H1 (cell line): ENCODE results near the gene GMIP. TPM values are rescaled to one million over a fixed set of nuclear protein-coding genes. Genes with fewer than 3 reads are reported as not detected.

Source experiments
- BRCA1 ChIP-seq: IDR thresholded peaks from 2 replicates; pipeline ENCODE4 v1.6.1; 2012; ENCODE audit warnings: low read depth, low read length, improper control_type of control experiment
- CHD1 ChIP-seq: IDR thresholded peaks from 2 replicates; pipeline ENCODE4 v1.6.1; 2012; ENCODE audit warnings: low read depth, low read length, improper control_type of control experiment
- CREB1 ChIP-seq: IDR thresholded peaks from 2 replicates; pipeline ENCODE4 v1.6.1; 2012; ENCODE audit warnings: inconsistent platforms
- CTCF ChIP-seq, 3 experiments: IDR thresholded peaks; 1 replicate in 2 of 3; 2 replicates in 1 of 3; pipeline versions ENCODE4 v1.5.1 to v1.6.1; 2011; ENCODE audit warnings: low read length in 3 of 3, mild to moderate bottlenecking in 3 of 3, inconsistent platforms in 2 of 3, low read depth in 1 of 3, moderate library complexity in 1 of 3; ENCODE audit not compliant: insufficient read depth in 1 of 3; ENCODE audit errors: control extremely low read depth in 1 of 3
- FOSL1 ChIP-seq: IDR thresholded peaks from 2 replicates; pipeline ENCODE4 v1.6.1; 2011; ENCODE audit warnings: mild to moderate bottlenecking, low read depth, low read length, moderate library complexity; ENCODE audit not compliant: insufficient read depth
- HDAC6 ChIP-seq: IDR thresholded peaks from one replicate; pipeline ENCODE4 v1.7.1; 2012; ENCODE audit warnings: low read depth, mild to moderate bottlenecking, inconsistent platforms, low read length, moderate library complexity
- TBP ChIP-seq: IDR thresholded peaks from 2 replicates; pipeline ENCODE4 v1.6.1; 2011; ENCODE audit warnings: low read depth, low read length, improper control_type of control experiment
- TCF12 ChIP-seq: IDR thresholded peaks from 2 replicates; pipeline ENCODE4 v1.6.1; 2011; ENCODE audit warnings: low read depth, mild to moderate bottlenecking, low read length
- polyA plus RNA-seq, 7 experiments: library from polyadenylated mRNA; depleted of rRNA in 3 of 7; stranded (reverse) in 5 of 7; unstranded in 2 of 7; fragments of >200 nt in 5 of 7; fragments of 200-250 nt in 2 of 7; gene quantifications; 1 replicate in 5 of 7; 2 replicates in 1 of 7; 4 replicates in 1 of 7; pipeline versions ENCODE4 v1.2.1 to v1.2.3, GENCODE V29; 2011 to 2013; ENCODE audit warnings: missing spikeins in 2 of 7, mixed read lengths in 2 of 7
- total RNA-seq: library from RNA; stranded (reverse); fragmentation: NEBNext Ultra II Directional; extraction: Animal tissue kit (Norgen Biotek cat#: 25700); gene quantifications from 2 replicates; pipeline ENCODE4 v1.2.1, GENCODE V29; 2021

The GMIP gene
- total and polyA plus RNA-seq, 2 of the 8 experiments (the other 6 are each of a cell fraction or from before 2014, with no cell fraction given): 5.7 to 18.1 TPM

DNA sequence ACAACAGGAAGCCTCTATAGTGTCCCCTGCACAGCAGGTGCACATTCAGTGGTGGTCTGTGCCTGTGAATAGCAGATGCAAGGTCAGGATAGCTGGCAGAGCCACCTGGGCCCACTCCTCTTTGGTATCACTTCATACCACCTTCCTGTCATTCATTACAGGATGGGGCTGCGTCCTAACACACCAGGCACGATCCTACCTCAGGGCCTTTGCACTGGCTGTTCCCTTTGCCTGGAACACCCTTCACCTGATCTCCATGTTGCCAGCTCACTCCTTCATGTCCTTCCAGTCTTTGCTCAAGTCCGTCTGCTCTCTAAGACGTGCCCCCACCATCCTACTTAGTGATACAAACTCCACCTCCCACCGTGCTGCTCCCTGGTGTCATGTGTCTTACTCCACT lies 10.8 kb downstream of the GMIP start (continued):
- TF ChIP-seq CTCF (IDR thresholded peaks at IDR 0.05; ENCODE audit: control extremely low read depth in 1 of 3, insufficient read depth in 1 of 3, low read depth in 1 of 3, low read length in 3 of 3): no peak
- TF ChIP-seq TCF12: no peak
- no peak for TF ChIP-seq BRCA1
- no peak for TF ChIP-seq CREB1
- TF ChIP-seq FOSL1: no peak
- no peak for TF ChIP-seq TBP
- no peak for TF ChIP-seq CHD1
- no peak for TF ChIP-seq HDAC6
